Islet precursor cell (in vitro differentiated cells): Measurements from ENCODE around the gene ESM1.

Experiments
- DNase-seq: peaks from one replicate; pipeline ENCODE4 v3.0.0-alpha.2; 2018

The ESM1 gene

GRCh38 chr5:54975701-54976100 is 9.7 kb downstream of the ESM1 start:
- no peak for DNase-seq

- no peak for DNase-seq
Observed at GRCh38 chr5:54969856-54970828, 15.3 kb downstream of the ESM1 start.

- no peak for DNase-seq
Observed at GRCh38 chr5:54969242-54969641, 16.2 kb downstream of the ESM1 start.

GRCh38 chr5:54965806-54966205 is 19.6 kb downstream of the ESM1 start:
- no peak for DNase-seq

GRCh38 chr5:54964405-54964804 is 21.0 kb downstream of the ESM1 start:
- no peak for DNase-seq

GRCh38 chr5:54959673-54960418 is 25.5 kb downstream of the ESM1 start:
- no peak for DNase-seq

GRCh38 chr5:54956922-54957321 is 28.5 kb downstream of the ESM1 start:
- no peak for DNase-seq

GRCh38 chr5:54947187-54947586 is 38.2 kb downstream of the ESM1 start:
- DNase-seq = no peak

- DNase-seq = no peak
Observed at GRCh38 chr5:54946306-54946819, 39.0 kb downstream of the ESM1 start.

GRCh38 chr5:54944364-54944763 is 41.0 kb downstream of the ESM1 start:
- DNase-seq = no peak

- DNase-seq = no peak
Observed at GRCh38 chr5:54942064-54942778, 43.2 kb downstream of the ESM1 start.

- DNase-seq = no peak
Observed at GRCh38 chr5:54936201-54936600, 49.2 kb downstream of the ESM1 start.

- DNase-seq = no peak
Observed at GRCh38 chr5:54932789-54933188, 52.6 kb downstream of the ESM1 start.

GRCh38 chr5:54930736-54931135 is 54.7 kb downstream of the ESM1 start:
- no peak for DNase-seq
